Bronchial epithelial cell (primary cell): ENCODE measurements around the gene MAB21L3. TPM values are rescaled to one million over a fixed set of nuclear protein-coding genes. Genes with fewer than 3 reads are reported as not detected.

Source experiments
- DNase-seq: peaks from one replicate; pipeline ENCODE4 v3.0.0-alpha.2; 2010; ENCODE audit warnings: low read depth
- FAIRE-seq: peaks from 2 replicates; lab custom pipeline; 2011; peaks lifted over from hg19 to GRCh38; lab: Jason Lieb, UNC
- H3K27me3 ChIP-seq: 2 replicates; pipeline ENCODE4 v1.5.1; 2011; ENCODE audit warnings: low read length; ENCODE audit not compliant: control insufficient read depth, insufficient read depth
- H3K36me3 ChIP-seq: 2 replicates; pipeline ENCODE4 v1.5.1; 2011; ENCODE audit warnings: low read length; ENCODE audit not compliant: control insufficient read depth, insufficient read depth
- H3K4me3 ChIP-seq: 2 replicates; pipeline ENCODE4 v1.5.1; 2011; ENCODE audit warnings: mild to moderate bottlenecking, low read depth, low read length, control low read depth
- CTCF ChIP-seq: IDR thresholded peaks from 2 replicates; pipeline ENCODE4 v1.5.1; 2011; ENCODE audit warnings: mild to moderate bottlenecking, moderate library complexity, low read length, control low read depth, inconsistent platforms; ENCODE audit not compliant: insufficient read depth, severe bottlenecking
- total RNA-seq: library from RNA; depleted of rRNA; stranded (reverse); fragments of >200 nt; gene quantifications from 2 replicates; pipeline ENCODE4 v1.2.1, GENCODE V29; 2014

The MAB21L3 gene
- 0.53 and 1.9 TPM in 2 replicates for total RNA-seq

GRCh38 chr1:116110567-116111523, at the start of gene MAB21L3:
MAB21L3 (plus strand) TSS chr1:116111399; CDS start chr1:116112616, 1,217 bp downstream.
- FAIRE-seq = no peak
- Histone ChIP-seq H3K4me3 (no peak within 1 kb of the TSS), H3K36me3 (no peaks in the 10 kb centered on the region), H3K27me3 (no peaks in the 10 kb centered on the region)
- TF ChIP-seq CTCF = no peak
- DNase-seq = peak; percentile 48

- Histone ChIP-seq H3K27me3 (no peaks in the 10 kb centered on the region), H3K36me3 (peaks cover 12% of the 10 kb centered on the region), H3K4me3 (no peak overlapping the region)
- no peak for FAIRE-seq
- DNase-seq = no peak
- TF ChIP-seq CTCF = no peak
Observed at GRCh38 chr1:116062201-116062600, 49.0 kb upstream of the MAB21L3 start.

GRCh38 chr1:116064616-116065015, 46.6 kb upstream of the MAB21L3 start:
- DNase-seq (peak; percentile 73), FAIRE-seq (no peak)
- Histone ChIP-seq H3K27me3 (no peaks in the 10 kb centered on the region), H3K4me3 (no peak overlapping the region), H3K36me3 (peaks cover 16% of the 10 kb centered on the region)
- TF ChIP-seq CTCF = no peak

GRCh38 chr1:116066868-116067565, 44.2 kb upstream of the MAB21L3 start:
- DNase-seq (peak; percentile 44), FAIRE-seq (no peak)
- no peak for TF ChIP-seq CTCF
- peaks cover 19% of the 10 kb centered on the region for H3K36me3 ChIP-seq
- H3K4me3 ChIP-seq = no peak overlapping the region
- H3K27me3 ChIP-seq = no peaks in the 10 kb centered on the region

GRCh38 chr1:116067566-116067890, 43.7 kb upstream of the MAB21L3 start:
- peaks cover 19% of the 10 kb centered on the region for H3K36me3 ChIP-seq
- peak; percentile 47 for DNase-seq
- TF ChIP-seq CTCF = no peak
- FAIRE-seq = peak; percentile 28
- no peaks in the 10 kb centered on the region for H3K27me3 ChIP-seq
- no peak overlapping the region for H3K4me3 ChIP-seq
